Measurements from ENCODE around the gene EIF4G3. TPM values are rescaled to one million over a fixed set of nuclear protein-coding genes. Genes with fewer than 3 reads are reported as not detected.
"Not testable (repeated sequence)": the region's sequence is repeated elsewhere in the genome, so short reads cannot be mapped to it uniquely, and the experiment has no call there.

Gene EIF4G3
- total RNA-seq, 1 donor from 2014 or later: 97.4 TPM

GRCh38 chr1:20868263-20868662, 308.4 kb downstream of the EIF4G3 start:
- DNase-seq (ENCODE audit: low spot score, unreplicated experiment): no peak
- Mint-ChIP-seq H3K4me1 (ENCODE audit: low read depth) (no peaks in the 10 kb centered on the region), H3K4me3 (ENCODE audit: low read depth) (no peak overlapping the region), H3K9me3 (ENCODE audit: low read depth) (no peaks in the 10 kb centered on the region), H3K27me3 (no peaks in the 10 kb centered on the region), H3K27ac (no peak overlapping the region), H3K36me3 (ENCODE audit: insufficient read depth) (peaks cover 2% of the 10 kb centered on the region)
- no peak for TF ChIP-seq CTCF (IDR thresholded peaks at IDR 0.05; ENCODE audit: unreplicated experiment)

GRCh38 chr1:20867847-20868246, 308.9 kb downstream of the EIF4G3 start:
- Mint-ChIP-seq H3K27me3 (no peaks in the 10 kb centered on the region), H3K4me1 (ENCODE audit: low read depth) (no peaks in the 10 kb centered on the region), H3K27ac (no peak overlapping the region), H3K4me3 (ENCODE audit: low read depth) (no peak overlapping the region), H3K9me3 (ENCODE audit: low read depth) (no peaks in the 10 kb centered on the region), H3K36me3 (ENCODE audit: insufficient read depth) (peaks cover 2% of the 10 kb centered on the region)
- no peak for DNase-seq (ENCODE audit: low spot score, unreplicated experiment)
- TF ChIP-seq CTCF (IDR thresholded peaks at IDR 0.05; ENCODE audit: unreplicated experiment): no peak

- Mint-ChIP-seq H3K9me3 (ENCODE audit: low read depth) (no peaks in the 10 kb centered on the region), H3K4me1 (ENCODE audit: low read depth) (no peaks in the 10 kb centered on the region), H3K27me3 (no peaks in the 10 kb centered on the region), H3K4me3 (ENCODE audit: low read depth) (no peak overlapping the region), H3K27ac (no peak overlapping the region), H3K36me3 (ENCODE audit: insufficient read depth) (peaks cover 3% of the 10 kb centered on the region)
- TF ChIP-seq CTCF (IDR thresholded peaks at IDR 0.05; ENCODE audit: unreplicated experiment): no peak
- no peak for DNase-seq (ENCODE audit: low spot score, unreplicated experiment)
These were observed 309.6 kb downstream of the EIF4G3 start for GRCh38 chr1:20867062-20867461.

GRCh38 chr1:20865001-20865400, 311.7 kb downstream of the EIF4G3 start:
- no peaks in the 10 kb centered on the region for H3K9me3 Mint-ChIP-seq (ENCODE audit: low read depth)
- peak overlapping the region; percentile 1 for H3K27ac Mint-ChIP-seq
- no peaks in the 10 kb centered on the region for H3K4me1 Mint-ChIP-seq (ENCODE audit: low read depth)
- DNase-seq (ENCODE audit: low spot score, unreplicated experiment): no peak
- peaks cover 11% of the 10 kb centered on the region for H3K36me3 Mint-ChIP-seq (ENCODE audit: insufficient read depth)
- no peak for TF ChIP-seq CTCF (IDR thresholded peaks at IDR 0.05; ENCODE audit: unreplicated experiment)
- no peaks in the 10 kb centered on the region for H3K27me3 Mint-ChIP-seq
- H3K4me3 Mint-ChIP-seq (ENCODE audit: low read depth): no peak overlapping the region

GRCh38 chr1:20854529-20854928, 322.2 kb downstream of the EIF4G3 start:
- TF ChIP-seq CTCF (IDR thresholded peaks at IDR 0.05; ENCODE audit: unreplicated experiment): no peak
- Mint-ChIP-seq H3K4me1 (ENCODE audit: low read depth) (peaks cover 4% of the 10 kb centered on the region), H3K9me3 (ENCODE audit: low read depth) (no peaks in the 10 kb centered on the region), H3K4me3 (ENCODE audit: low read depth) (no peak overlapping the region), H3K27ac (no peak overlapping the region), H3K27me3 (no peaks in the 10 kb centered on the region), H3K36me3 (ENCODE audit: insufficient read depth) (peaks cover 38% of the 10 kb centered on the region)
- DNase-seq (ENCODE audit: low spot score, unreplicated experiment): no peak

- not testable (repeated sequence) for H3K27me3 Mint-ChIP-seq; DNase-seq (ENCODE audit: low spot score, unreplicated experiment); H3K4me1 Mint-ChIP-seq (ENCODE audit: low read depth); H3K4me3 Mint-ChIP-seq (ENCODE audit: low read depth); H3K27ac Mint-ChIP-seq; H3K9me3 Mint-ChIP-seq (ENCODE audit: low read depth)
- H3K36me3 Mint-ChIP-seq (ENCODE audit: insufficient read depth): peaks cover 34% of the 10 kb centered on the region
These were observed 324.9 kb downstream of the EIF4G3 start for GRCh38 chr1:20851791-20852190.

Measured in progenitor cell of endocrine pancreas (in vitro differentiated cells).